Type B pancreatic cell (in vitro differentiated cells): Measurements from ENCODE around the gene THOP1. TPM values are rescaled to one million over a fixed set of nuclear protein-coding genes. Genes with fewer than 3 reads are reported as not detected.

ENCODE experiments used
- DNase-seq: peaks from one replicate; pipeline ENCODE4 v3.0.0; 2021; ENCODE audit warnings: mixed read lengths; ENCODE audit not compliant: unreplicated experiment; ENCODE audit errors: extremely low spot score
- H3K27ac Mint-ChIP-seq: 2 replicates; pipeline ENCODE4 v1.8.0; 2021; ENCODE audit warnings: mild to moderate bottlenecking, mixed read lengths
- H3K27me3 Mint-ChIP-seq: 2 replicates; pipeline ENCODE4 v1.8.0; 2021; ENCODE audit warnings: mixed read lengths
- H3K36me3 Mint-ChIP-seq: 2 replicates; pipeline ENCODE4 v1.8.0; 2021; ENCODE audit warnings: mixed read lengths
- H3K4me1 Mint-ChIP-seq: one replicate; pipeline ENCODE4 v1.8.0; 2021; ENCODE audit warnings: mixed read lengths; ENCODE audit not compliant: unreplicated experiment
- H3K4me3 Mint-ChIP-seq: 2 replicates; pipeline ENCODE4 v1.8.0; 2021; ENCODE audit warnings: mild to moderate bottlenecking, mixed read lengths
- H3K9me3 Mint-ChIP-seq: 2 replicates; pipeline ENCODE4 v1.8.0; 2021; ENCODE audit warnings: mixed read lengths
- CTCF ChIP-seq: fragments of 200-600 bp; sonication (generic); conservative IDR thresholded peaks from 2 replicates; pipeline ENCODE4 v1.5.0; 2021; ENCODE audit warnings: antibody characterized with exemption, mild to moderate bottlenecking
- total RNA-seq: library from RNA; stranded (reverse); gene quantifications from 2 replicates; pipeline ENCODE4 v1.2.1, GENCODE V29; 2021; ENCODE audit warnings: low replicate concordance

The THOP1 gene
- total RNA-seq, 1 donor from 2014 or later = 109 TPM

GRCh38 chr19:2763687-2764086, 21.6 kb upstream of the THOP1 start:
- no peak for TF ChIP-seq CTCF
- H3K36me3 Mint-ChIP-seq = no peaks in the 10 kb centered on the region
- no peak overlapping the region for H3K4me3 Mint-ChIP-seq
- no peak for DNase-seq
- no peaks in the 10 kb centered on the region for H3K27me3 Mint-ChIP-seq
- no peaks in the 10 kb centered on the region for H3K9me3 Mint-ChIP-seq
- H3K4me1 Mint-ChIP-seq = no peaks in the 10 kb centered on the region
- H3K27ac Mint-ChIP-seq = no peak overlapping the region

GRCh38 chr19:2764945-2765344, 20.4 kb upstream of the THOP1 start:
- Mint-ChIP-seq H3K4me1 (no peaks in the 10 kb centered on the region), H3K4me3 (no peak overlapping the region), H3K36me3 (no peaks in the 10 kb centered on the region), H3K27me3 (no peaks in the 10 kb centered on the region), H3K9me3 (no peaks in the 10 kb centered on the region), H3K27ac (no peak overlapping the region)
- TF ChIP-seq CTCF = no peak
- DNase-seq = no peak

GRCh38 chr19:2765376-2765775, 19.9 kb upstream of the THOP1 start:
- H3K27ac Mint-ChIP-seq = no peak overlapping the region
- no peaks in the 10 kb centered on the region for H3K36me3 Mint-ChIP-seq
- no peaks in the 10 kb centered on the region for H3K27me3 Mint-ChIP-seq
- no peak overlapping the region for H3K4me3 Mint-ChIP-seq
- no peak for TF ChIP-seq CTCF
- no peak for DNase-seq
- H3K9me3 Mint-ChIP-seq = no peaks in the 10 kb centered on the region
- H3K4me1 Mint-ChIP-seq = no peaks in the 10 kb centered on the region

- Mint-ChIP-seq H3K9me3 (no peaks in the 10 kb centered on the region), H3K4me3 (no peak overlapping the region), H3K27me3 (no peaks in the 10 kb centered on the region)
These were observed 18.5 kb upstream of the THOP1 start for GRCh38 chr19:2766594-2767372.

GRCh38 chr19:2767688-2768087, 17.6 kb upstream of the THOP1 start:
- no peaks in the 10 kb centered on the region for H3K36me3 Mint-ChIP-seq
- H3K9me3 Mint-ChIP-seq = no peaks in the 10 kb centered on the region
- H3K4me3 Mint-ChIP-seq = no peak overlapping the region
- TF ChIP-seq CTCF = no peak
- no peak for DNase-seq
- H3K27me3 Mint-ChIP-seq = no peaks in the 10 kb centered on the region
- H3K27ac Mint-ChIP-seq = no peak overlapping the region
- peaks cover 7% of the 10 kb centered on the region for H3K4me1 Mint-ChIP-seq

More at GRCh38 chr19:2766594-2767372, 18.5 kb upstream of the THOP1 start:
- Mint-ChIP-seq H3K27ac (no peak overlapping the region), H3K36me3 (no peaks in the 10 kb centered on the region), H3K4me1 (no peaks in the 10 kb centered on the region)
- TF ChIP-seq CTCF = no peak
- DNase-seq = no peak
